H1 (cell line): Measurements from ENCODE around the gene IWS1. TPM values are rescaled to one million over a fixed set of nuclear protein-coding genes. Genes with fewer than 3 reads are reported as not detected.
"Not testable (repeated sequence)": the region's sequence is repeated elsewhere in the genome, so short reads cannot be mapped to it uniquely, and the experiment has no call there.

ENCODE experiments used
- CTCF ChIA-PET: fragments of 300-600 bp; sonication (Branson Sonifier 250); formaldehyde crosslinking; loops from one replicate; lab custom pipeline; 2021; ENCODE audit not compliant: partially characterized antibody; lab: Charles Lee
- POLR2A ChIA-PET: fragments of 300-600 bp; sonication (Branson Sonifier 250); formaldehyde crosslinking; loops from one replicate; lab custom pipeline; 2021; ENCODE audit warnings: inconsistent platforms; ENCODE audit not compliant: partially characterized antibody; lab: Charles Lee
- DNase-seq, 2 experiments: peaks; one replicate each; pipeline versions ENCODE4 v3.0.0 to v3.0.0-alpha.2; 2010 to 2022; ENCODE audit warnings: low spot score in 2 of 2, low read depth in 1 of 2, mixed read lengths in 1 of 2
- FAIRE-seq: peaks from 2 replicates; lab custom pipeline; 2011; peaks lifted over from hg19 to GRCh38; lab: Jason Lieb, UNC
- H2AFZ ChIP-seq: 2 replicates; pipeline ENCODE4 v1.8.1; 2012; ENCODE audit warnings: low read length, inconsistent platforms
- H2AK5ac ChIP-seq: 2 replicates; pipeline ENCODE4 v1.6.1; 2013; ENCODE audit warnings: low read depth, low read length
- H2BK120ac ChIP-seq: replicated peaks from 2 replicates; pipeline ENCODE3; 2013; ENCODE audit warnings: low read depth, low read length, inconsistent platforms
- H2BK12ac ChIP-seq: 2 replicates; pipeline ENCODE4 v1.6.1; 2013; ENCODE audit warnings: low read depth, low read length
- H2BK15ac ChIP-seq: 2 replicates; pipeline ENCODE4 v1.6.1; 2013; ENCODE audit warnings: low read length
- H2BK20ac ChIP-seq: 2 replicates; pipeline ENCODE4 v1.6.1; 2013; ENCODE audit warnings: low read length
- H2BK5ac ChIP-seq: 2 replicates; pipeline ENCODE4 v1.6.1; 2013; ENCODE audit warnings: low read depth, low read length
- H3K14ac ChIP-seq: 2 replicates; pipeline ENCODE4 v1.6.1; 2013; ENCODE audit warnings: inconsistent platforms; ENCODE audit not compliant: insufficient read length
- H3K18ac ChIP-seq: 2 replicates; pipeline ENCODE4 v1.6.1; 2013; ENCODE audit warnings: low read length; ENCODE audit errors: extremely low read depth
- H3K23ac ChIP-seq: 2 replicates; pipeline ENCODE4 v1.6.1; 2013; ENCODE audit warnings: inconsistent platforms; ENCODE audit not compliant: insufficient read length
- H3K23me2 ChIP-seq: 2 replicates; pipeline ENCODE4 v1.6.1; 2013; ENCODE audit warnings: low read depth, low read length
- H3K27ac ChIP-seq: 2 replicates; pipeline ENCODE4 v1.6.1; 2011; ENCODE audit warnings: low read depth, low read length, inconsistent platforms
- H3K27me3 ChIP-seq, 4 experiments: replicated peaks in 1 of 4; 1 replicate in 1 of 4; 2 replicates in 3 of 4; pipeline versions ENCODE4 v1.6.1 to v1.8.1; 2011 to 2013; ENCODE audit warnings: low read length in 3 of 4, mild to moderate bottlenecking in 3 of 4, inconsistent platforms in 2 of 4, mixed read lengths in 2 of 4, moderate library complexity in 1 of 4; ENCODE audit not compliant: control insufficient read depth in 3 of 4, insufficient read depth in 3 of 4; ENCODE audit errors: extremely low read depth in 1 of 4
- H3K36me3 ChIP-seq, 4 experiments: 2 replicates each; pipeline versions ENCODE4 v1.6.1 to v1.8.1; 2011 to 2013; ENCODE audit warnings: mild to moderate bottlenecking in 4 of 4, low read length in 3 of 4, moderate library complexity in 2 of 4, control low read depth in 1 of 4, inconsistent platforms in 1 of 4; ENCODE audit not compliant: insufficient read depth in 4 of 4, control insufficient read depth in 2 of 4
- H3K4ac ChIP-seq: replicated peaks from 2 replicates; pipeline ENCODE3; 2013; ENCODE audit warnings: low read length, low read depth, mixed read lengths, inconsistent platforms; ENCODE audit not compliant: insufficient read length
- H3K4me1 ChIP-seq, 4 experiments: replicated peaks in 1 of 4; 1 replicate in 1 of 4; 2 replicates in 3 of 4; pipeline versions ENCODE4 v1.6.1 to v1.8.1; 2011 to 2013; ENCODE audit warnings: low read length in 3 of 4, inconsistent platforms in 2 of 4, mixed read lengths in 1 of 4; ENCODE audit not compliant: insufficient read depth in 4 of 4, control insufficient read depth in 3 of 4
- H3K4me2 ChIP-seq, 2 experiments: 2 replicates each; pipeline versions ENCODE4 v1.6.1 to v1.8.1; 2011 to 2013; ENCODE audit warnings: low read depth in 2 of 2, low read length in 2 of 2, control low read depth in 1 of 2, inconsistent platforms in 1 of 2, mild to moderate bottlenecking in 1 of 2; ENCODE audit not compliant: insufficient read depth in 1 of 2
- H3K4me3 ChIP-seq, 4 experiments: fragments of 200-600, 300-600 bp in 1 of 4; sonication (generic), shearing (Covaris generic), sonication (Bioruptor Twin) in 1 of 4; 2 replicates each; pipeline versions ENCODE4 v1.5.1 to v1.8.1; 2011 to 2016; ENCODE audit warnings: low read length in 4 of 4, low read depth in 3 of 4, control low read depth in 2 of 4, inconsistent platforms in 2 of 4, mild to moderate bottlenecking in 2 of 4, mixed read lengths in 1 of 4, moderate library complexity in 1 of 4; ENCODE audit not compliant: insufficient read depth in 2 of 4; ENCODE audit errors: extremely low read depth in 1 of 4
- H3K56ac ChIP-seq: replicated peaks from 2 replicates; pipeline ENCODE3; 2013; ENCODE audit warnings: low read depth, mild to moderate bottlenecking, mixed read lengths, low read length, inconsistent platforms; ENCODE audit not compliant: insufficient read length
- H3K79me1 ChIP-seq: 2 replicates; pipeline ENCODE4 v1.6.1; 2013; ENCODE audit warnings: low read depth, low read length, control low read depth
- H3K79me2 ChIP-seq, 2 experiments: 2 replicates each; pipeline versions ENCODE4 v1.6.1 to v1.8.1; 2012 to 2013; ENCODE audit warnings: low read length in 2 of 2, mild to moderate bottlenecking in 2 of 2, inconsistent platforms in 1 of 2; ENCODE audit not compliant: insufficient read depth in 2 of 2, control insufficient read depth in 1 of 2
- H3K9ac ChIP-seq, 4 experiments: replicated peaks in 1 of 4; 1 replicate in 1 of 4; 2 replicates in 3 of 4; pipeline versions ENCODE4 v1.6.1 to v1.8.1; 2011 to 2013; ENCODE audit warnings: low read depth in 3 of 4, low read length in 3 of 4, control low read depth in 2 of 4, mild to moderate bottlenecking in 2 of 4, moderate library complexity in 2 of 4, inconsistent platforms in 1 of 4; ENCODE audit errors: extremely low read depth in 1 of 4
- H3K9me3 ChIP-seq, 2 experiments: 2 replicates each; pipeline versions ENCODE4 v1.6.1 to v1.8.1; 2012 to 2013; ENCODE audit warnings: mild to moderate bottlenecking in 2 of 2, moderate library complexity in 2 of 2, control low read depth in 1 of 2, inconsistent platforms in 1 of 2, low read depth in 1 of 2, low read length in 1 of 2, mixed read lengths in 1 of 2; ENCODE audit not compliant: insufficient read depth in 2 of 2
- H4K20me1 ChIP-seq, 2 experiments: replicated peaks in 1 of 2; 2 replicates each; pipeline versions ENCODE3 to v1.8.1; 2011 to 2013; ENCODE audit warnings: inconsistent platforms in 2 of 2, low read length in 2 of 2, mild to moderate bottlenecking in 1 of 2; ENCODE audit not compliant: insufficient read depth in 2 of 2, control insufficient read depth in 1 of 2
- H4K5ac ChIP-seq: 2 replicates; pipeline ENCODE4 v1.6.1; 2013; ENCODE audit warnings: low read length, low read depth, mixed read lengths, inconsistent platforms; ENCODE audit not compliant: insufficient read length
- H4K8ac ChIP-seq: 2 replicates; pipeline ENCODE4 v1.8.0; 2013; ENCODE audit warnings: mild to moderate bottlenecking, moderate library complexity, low read length, inconsistent platforms; ENCODE audit not compliant: insufficient read depth; ENCODE audit errors: extremely low read depth
- H4K91ac ChIP-seq: replicated peaks from 2 replicates; pipeline ENCODE3; 2013; ENCODE audit warnings: low read length, mixed read lengths, inconsistent platforms; ENCODE audit not compliant: insufficient read length
- WGBS, 2 experiments: shearing (Covaris generic) in 1 of 2; methylation state at CpG; one replicate each; pipeline versions ENCODE4 v1.1.6 to v1.1.7; 2013 to 2015; ENCODE audit warnings: low lambda C conversion rate in 2 of 2, mixed read lengths in 2 of 2, inconsistent platforms in 1 of 2, low coverage in 1 of 2, missing lambda C conversion rate in 1 of 2; ENCODE audit not compliant: insufficient replicate concordance in 2 of 2, insufficient coverage in 1 of 2, insufficient read length in 1 of 2; ENCODE audit errors: extremely low coverage in 1 of 2, missing lambda C conversion rate in 1 of 2; 5-methylcytosine and 5-hydroxymethylcytosine counted together
- polyA plus RNA-seq, 7 experiments: library from polyadenylated mRNA; depleted of rRNA in 3 of 7; stranded (reverse) in 5 of 7; unstranded in 2 of 7; fragments of >200 nt in 5 of 7; fragments of 200-250 nt in 2 of 7; gene quantifications; 1 replicate in 5 of 7; 2 replicates in 1 of 7; 4 replicates in 1 of 7; pipeline versions ENCODE4 v1.2.1 to v1.2.3, GENCODE V29; 2011 to 2013; ENCODE audit warnings: missing spikeins in 2 of 7, mixed read lengths in 2 of 7
- total RNA-seq: library from RNA; stranded (reverse); fragmentation: NEBNext Ultra II Directional; extraction: Animal tissue kit (Norgen Biotek cat#: 25700); gene quantifications from 2 replicates; pipeline ENCODE4 v1.2.1, GENCODE V29; 2021

The IWS1 gene
- total and polyA plus RNA-seq, 2 of the 8 experiments (the other 6 are each of a cell fraction or from before 2014, with no cell fraction given) = 18.4 to 64.8 TPM

DNA sequence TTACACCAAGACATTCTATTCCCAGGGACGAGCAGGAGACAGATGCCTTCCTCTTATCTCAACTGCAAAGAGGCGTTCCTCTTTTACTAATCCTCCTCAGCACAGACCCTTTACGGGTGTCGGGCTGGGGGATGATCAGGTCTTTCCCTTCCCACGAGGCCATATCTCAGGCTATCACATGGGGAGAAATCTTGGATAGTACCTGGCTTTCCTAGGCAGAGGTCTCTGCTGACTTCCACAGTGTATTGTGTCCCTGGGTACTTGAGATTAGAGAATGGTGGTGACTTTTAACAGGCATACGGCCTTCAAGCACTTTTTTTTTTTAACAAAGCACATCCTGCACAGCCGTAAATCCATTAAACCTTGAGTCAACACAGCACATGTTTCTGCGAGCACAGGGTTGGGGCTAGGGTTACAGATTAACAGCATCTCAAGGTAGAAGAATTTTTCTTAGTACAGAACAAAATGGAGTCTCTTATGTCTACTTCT, 16.8 kb upstream of the IWS1 start:
- H3K27me3 ChIP-seq, H2BK120ac ChIP-seq, H2BK5ac ChIP-seq, H2BK15ac ChIP-seq, H2AFZ ChIP-seq, H4K5ac ChIP-seq, H3K9me3 ChIP-seq, H2AK5ac ChIP-seq, FAIRE-seq, H3K79me1 ChIP-seq, POLR2A ChIA-PET, H3K18ac ChIP-seq, H3K4ac ChIP-seq, H2BK20ac ChIP-seq, H4K91ac ChIP-seq, H3K36me3 ChIP-seq, H4K8ac ChIP-seq, H3K4me3 ChIP-seq, H2BK12ac ChIP-seq, H3K9ac ChIP-seq, H3K23me2 ChIP-seq, CTCF ChIA-PET, H3K4me2 ChIP-seq, H3K27ac ChIP-seq, H3K14ac ChIP-seq, H3K23ac ChIP-seq, H4K20me1 ChIP-seq, DNase-seq, H3K4me1 ChIP-seq, H3K79me2 ChIP-seq, H3K56ac ChIP-seq: not testable (repeated sequence)
- 80% methylated on average over 8 of the region's 8 CpGs; no CpG with 5 or more reads in 1 of the 2 experiments for WGBS, 2 experiments
